ENCODE results near the gene SNRPE. TPM values are rescaled to one million over a fixed set of nuclear protein-coding genes. Genes with fewer than 3 reads are reported as not detected.

SNRPE gene
- total and polyA plus RNA-seq, 9 of the 15 experiments (the other 6 are each of a cell fraction or from before 2014, with no cell fraction given) = 216 to 1,893 (median 487) TPM

GRCh38 chr1:203861379-203862184, at the start of gene SNRPE (continued):
- peak; percentile 44 to 92 (median 71); a peak in 5 of 6 replicates for TF ChIP-seq ZBTB11 (CRISPR knock-in tag; IDR thresholded peaks at IDR 0.05)
- no peak for TF ChIP-seq NFXL1 (CRISPR knock-in tag; IDR thresholded peaks at IDR 0.05)
- TF ChIP-seq IRF1 (CRISPR knock-in tag; IDR thresholded peaks at IDR 0.05; ENCODE audit: borderline replicate concordance) = peak; percentile 91; the same call in 1 of the 2 replicates
- peak; percentile 87; the same call in 1 of the 2 replicates for TF ChIP-seq L3MBTL2 (IDR thresholded peaks at IDR 0.05)
- TF ChIP-seq DPF2 (IDR thresholded peaks at IDR 0.05) = peak; percentile 68; the same call in 1 of the 2 replicates
- TF ChIP-seq MAX (CRISPR knock-in tag; IDR thresholded peaks at IDR 0.05) = peak; percentile 98
- TF ChIP-seq ID3 (CRISPR knock-in tag; IDR thresholded peaks at IDR 0.05) = no peak
- no peak; the same call in none of the 2 replicates for TF ChIP-seq ID3 (tag; IDR thresholded peaks at IDR 0.05)
- TF ChIP-seq PML (IDR thresholded peaks at IDR 0.05; ENCODE audit: low read length) = peak; percentile 88
- TF ChIP-seq ZFX (CRISPR knock-in tag; IDR thresholded peaks at IDR 0.05) = peak; percentile 87
- no peak for TF ChIP-seq SAFB (IDR thresholded peaks at IDR 0.05; ENCODE audit: borderline replicate concordance, low read depth, low read length)
- no peak for TF ChIP-seq ZNF695 (CRISPR knock-in tag; IDR thresholded peaks at IDR 0.05)
- no peak for TF ChIP-seq SLC30A9 (CRISPR knock-in tag; IDR thresholded peaks at IDR 0.05)
- peak; percentile 84 to 92 for TF ChIP-seq AFF1 (IDR thresholded peaks at IDR 0.05; ENCODE audit: low read depth in 1 of 2, partially characterized antibody in 2 of 2)
- TF ChIP-seq CTBP1 (IDR thresholded peaks at IDR 0.05; ENCODE audit: borderline replicate concordance) = peak; percentile 83
- TF ChIP-seq ZNF444 (CRISPR knock-in tag; IDR thresholded peaks at IDR 0.05) = no peak
- TF ChIP-seq ZBTB7A (IDR thresholded peaks at IDR 0.05; ENCODE audit: borderline replicate concordance, control insufficient read depth, low read depth, low read length) = peak; percentile 100
- no peak for TF ChIP-seq FUS (optimal IDR thresholded peaks at IDR 0.05; ENCODE audit: low read depth, low read length)

Data from K562 (cell line).